ENCODE data around the gene NEDD4L. TPM values are rescaled to one million over a fixed set of nuclear protein-coding genes. Genes with fewer than 3 reads are reported as not detected.

The NEDD4L gene
- total RNA-seq, 1 donor from 2014 or later, result 41.1 TPM

GRCh38 chr18:58065956-58066355 lies 21.9 kb downstream of the NEDD4L start:
- no peaks in the 10 kb centered on the region for H3K4me1 Mint-ChIP-seq (ENCODE audit: unreplicated experiment)
- no peaks in the 10 kb centered on the region for H3K36me3 Mint-ChIP-seq (ENCODE audit: unreplicated experiment)
- H3K9me3 Mint-ChIP-seq (ENCODE audit: unreplicated experiment), result no peaks in the 10 kb centered on the region

GRCh38 chr18:58067601-58068000 lies 23.6 kb downstream of the NEDD4L start:
- Mint-ChIP-seq H3K9me3 (ENCODE audit: unreplicated experiment) (no peaks in the 10 kb centered on the region), H3K27ac (ENCODE audit: unreplicated experiment) (no peak overlapping the region), H3K36me3 (ENCODE audit: unreplicated experiment) (no peaks in the 10 kb centered on the region), H3K4me3 (ENCODE audit: unreplicated experiment) (no peak overlapping the region), H3K27me3 (ENCODE audit: unreplicated experiment) (no peaks in the 10 kb centered on the region), H3K4me1 (ENCODE audit: unreplicated experiment) (no peaks in the 10 kb centered on the region)
- no peak for DNase-seq (ENCODE audit: extremely low spot score, unreplicated experiment)
- TF ChIP-seq, protein P1, sequence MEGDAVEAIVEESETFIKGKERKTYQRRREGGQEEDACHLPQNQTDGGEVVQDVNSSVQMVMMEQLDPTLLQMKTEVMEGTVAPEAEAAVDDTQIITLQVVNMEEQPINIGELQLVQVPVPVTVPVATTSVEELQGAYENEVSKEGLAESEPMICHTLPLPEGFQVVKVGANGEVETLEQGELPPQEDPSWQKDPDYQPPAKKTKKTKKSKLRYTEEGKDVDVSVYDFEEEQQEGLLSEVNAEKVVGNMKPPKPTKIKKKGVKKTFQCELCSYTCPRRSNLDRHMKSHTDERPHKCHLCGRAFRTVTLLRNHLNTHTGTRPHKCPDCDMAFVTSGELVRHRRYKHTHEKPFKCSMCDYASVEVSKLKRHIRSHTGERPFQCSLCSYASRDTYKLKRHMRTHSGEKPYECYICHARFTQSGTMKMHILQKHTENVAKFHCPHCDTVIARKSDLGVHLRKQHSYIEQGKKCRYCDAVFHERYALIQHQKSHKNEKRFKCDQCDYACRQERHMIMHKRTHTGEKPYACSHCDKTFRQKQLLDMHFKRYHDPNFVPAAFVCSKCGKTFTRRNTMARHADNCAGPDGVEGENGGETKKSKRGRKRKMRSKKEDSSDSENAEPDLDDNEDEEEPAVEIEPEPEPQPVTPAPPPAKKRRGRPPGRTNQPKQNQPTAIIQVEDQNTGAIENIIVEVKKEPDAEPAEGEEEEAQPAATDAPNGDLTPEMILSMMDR (IDR thresholded peaks at IDR 0.05), result no peak

More at GRCh38 chr18:58065956-58066355, 21.9 kb downstream of the NEDD4L start:
- TF ChIP-seq, protein P1 (IDR thresholded peaks at IDR 0.05), result no peak
- no peak overlapping the region for H3K4me3 Mint-ChIP-seq (ENCODE audit: unreplicated experiment)
- H3K27ac Mint-ChIP-seq (ENCODE audit: unreplicated experiment), result no peak overlapping the region
- DNase-seq (ENCODE audit: extremely low spot score, unreplicated experiment), result no peak
- peaks cover 4% of the 10 kb centered on the region for H3K27me3 Mint-ChIP-seq (ENCODE audit: unreplicated experiment)

GRCh38 chr18:58069099-58069498 lies 25.1 kb downstream of the NEDD4L start:
- H3K27me3 Mint-ChIP-seq (ENCODE audit: unreplicated experiment), result no peaks in the 10 kb centered on the region
- no peaks in the 10 kb centered on the region for H3K4me1 Mint-ChIP-seq (ENCODE audit: unreplicated experiment)
- no peak overlapping the region for H3K27ac Mint-ChIP-seq (ENCODE audit: unreplicated experiment)
- H3K9me3 Mint-ChIP-seq (ENCODE audit: unreplicated experiment), result no peaks in the 10 kb centered on the region
- TF ChIP-seq, protein P1 (IDR thresholded peaks at IDR 0.05), result no peak
- no peak for DNase-seq (ENCODE audit: extremely low spot score, unreplicated experiment)
- no peaks in the 10 kb centered on the region for H3K36me3 Mint-ChIP-seq (ENCODE audit: unreplicated experiment)
- no peak overlapping the region for H3K4me3 Mint-ChIP-seq (ENCODE audit: unreplicated experiment)

DNA sequence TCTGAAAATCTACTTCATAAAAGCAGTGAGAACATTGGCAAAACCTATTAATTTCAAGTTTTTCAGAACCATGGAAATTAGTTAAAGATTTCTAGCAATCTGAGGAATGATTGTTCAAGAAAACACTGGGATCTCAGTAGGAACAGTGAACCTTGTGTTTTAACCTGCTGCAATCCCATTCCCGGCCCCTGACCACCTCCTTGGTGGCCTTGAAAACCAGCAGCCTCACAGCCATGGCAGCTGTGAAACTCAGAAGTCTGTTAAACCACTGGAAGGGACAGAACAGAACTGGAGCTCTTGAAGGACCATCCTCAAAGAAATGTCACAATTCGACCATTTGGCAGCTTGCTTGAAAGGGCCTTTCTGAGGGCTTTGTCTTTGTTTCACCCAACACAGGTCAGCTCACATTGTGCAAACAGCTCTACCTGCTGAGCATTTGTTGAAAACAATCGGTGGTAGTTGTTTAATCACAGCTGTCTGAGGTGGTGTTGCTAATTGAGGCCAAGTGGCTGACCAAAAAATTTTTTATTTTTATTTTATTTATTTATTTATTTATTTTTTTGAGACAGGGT lies 25.8 kb downstream of the NEDD4L start:
- no peak overlapping the region for H3K27ac Mint-ChIP-seq (ENCODE audit: unreplicated experiment)
- no peak for DNase-seq (ENCODE audit: extremely low spot score, unreplicated experiment)
- H3K9me3 Mint-ChIP-seq (ENCODE audit: unreplicated experiment), result no peaks in the 10 kb centered on the region
- TF ChIP-seq, protein P1 (IDR thresholded peaks at IDR 0.05), result no peak
- H3K4me1 Mint-ChIP-seq (ENCODE audit: unreplicated experiment), result no peaks in the 10 kb centered on the region
- H3K36me3 Mint-ChIP-seq (ENCODE audit: unreplicated experiment), result no peaks in the 10 kb centered on the region
- no peaks in the 10 kb centered on the region for H3K27me3 Mint-ChIP-seq (ENCODE audit: unreplicated experiment)
- no peak overlapping the region for H3K4me3 Mint-ChIP-seq (ENCODE audit: unreplicated experiment)

DNA sequence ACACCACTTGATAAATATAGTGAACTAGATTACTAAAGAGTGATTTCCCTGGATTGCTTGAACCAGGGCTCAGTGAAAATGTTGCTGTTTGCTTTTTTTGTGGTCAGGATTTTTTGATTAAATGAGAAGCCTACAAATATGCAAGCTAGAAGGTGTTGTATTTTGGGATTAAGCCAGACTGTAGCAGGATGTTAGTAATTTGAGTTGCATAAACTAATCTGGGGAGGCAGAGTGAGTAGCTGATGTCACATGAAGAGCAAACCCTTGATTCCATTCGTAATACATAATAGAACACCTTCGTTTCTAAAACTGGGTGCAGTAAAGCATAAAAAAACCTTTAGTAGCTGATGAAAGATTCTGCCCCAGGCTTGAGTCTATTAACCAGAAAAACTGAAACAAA lies 32.0 kb downstream of the NEDD4L start:
- H3K4me1 Mint-ChIP-seq (ENCODE audit: unreplicated experiment), result no peaks in the 10 kb centered on the region
- H3K4me3 Mint-ChIP-seq (ENCODE audit: unreplicated experiment), result no peak overlapping the region
- peaks cover 11% of the 10 kb centered on the region for H3K27me3 Mint-ChIP-seq (ENCODE audit: unreplicated experiment)
- H3K9me3 Mint-ChIP-seq (ENCODE audit: unreplicated experiment), result no peaks in the 10 kb centered on the region
- H3K27ac Mint-ChIP-seq (ENCODE audit: unreplicated experiment), result no peak overlapping the region
- H3K36me3 Mint-ChIP-seq (ENCODE audit: unreplicated experiment), result no peaks in the 10 kb centered on the region
- DNase-seq (ENCODE audit: extremely low spot score, unreplicated experiment), result no peak
- TF ChIP-seq, protein P1 (IDR thresholded peaks at IDR 0.05), result no peak
